HEK293 (cell line): ENCODE results near the gene KLF7.

ENCODE experiments used
- CTCF ChIP-seq: fragments of 450-650 bp; formaldehyde crosslinking; IDR thresholded peaks from 2 replicates; pipeline ENCODE4 v1.5.1; 2016; ENCODE audit warnings: missing biosample characterization, missing genetic modification characterization
- MEIS1 ChIP-seq: sonication (generic); formaldehyde crosslinking; IDR thresholded peaks from 2 replicates; pipeline ENCODE4 v1.8.1; 2022; ENCODE audit warnings: missing genetic modification reagents, mild to moderate bottlenecking, borderline replicate concordance
- MYNN ChIP-seq: fragments of 450-650 bp; formaldehyde crosslinking; IDR thresholded peaks from 2 replicates; pipeline ENCODE4 v1.5.1; 2016; ENCODE audit warnings: missing biosample characterization, missing genetic modification characterization, borderline replicate concordance
- PRDM10 ChIP-seq: fragments of 450-650 bp; formaldehyde crosslinking; IDR thresholded peaks from 2 replicates; pipeline ENCODE4 v1.5.1; 2016; ENCODE audit warnings: missing biosample characterization, missing genetic modification characterization
- TRIM28 ChIP-seq: IDR thresholded peaks from 2 replicates; pipeline ENCODE4 v1.6.1; 2011; ENCODE audit warnings: low read length, control low read depth, borderline replicate concordance
- ZBTB48 ChIP-seq: fragments of 450-650 bp; formaldehyde crosslinking; IDR thresholded peaks from 2 replicates; pipeline ENCODE4 v1.5.1; 2016; ENCODE audit warnings: missing biosample characterization, missing genetic modification characterization
- ZBTB8A ChIP-seq: fragments of 450-650 bp; formaldehyde crosslinking; IDR thresholded peaks from 2 replicates; pipeline ENCODE4 v1.5.1; 2016; ENCODE audit warnings: missing biosample characterization, missing genetic modification characterization
- ZNF10 ChIP-seq: fragments of 450-650 bp; formaldehyde crosslinking; IDR thresholded peaks from 2 replicates; pipeline ENCODE4 v1.5.1; 2017; ENCODE audit warnings: missing biosample characterization, missing genetic modification characterization
- ZNF26 ChIP-seq: fragments of 450-650 bp; formaldehyde crosslinking; IDR thresholded peaks from 2 replicates; pipeline ENCODE4 v1.5.1; 2016; ENCODE audit warnings: missing biosample characterization, missing genetic modification characterization
- ZNF404 ChIP-seq: fragments of 450-650 bp; formaldehyde crosslinking; IDR thresholded peaks from 2 replicates; pipeline ENCODE4 v1.5.1; 2017; ENCODE audit warnings: missing biosample characterization, missing genetic modification characterization
- ZNF600 ChIP-seq: fragments of 450-650 bp; formaldehyde crosslinking; IDR thresholded peaks from 2 replicates; pipeline ENCODE4 v1.5.1; 2016; ENCODE audit warnings: missing biosample characterization, missing genetic modification characterization
- ZNF639 ChIP-seq: fragments of 450-650 bp; formaldehyde crosslinking; IDR thresholded peaks from 2 replicates; pipeline ENCODE4 v1.5.1; 2016; ENCODE audit warnings: missing biosample characterization, missing genetic modification characterization
- ZNF704 ChIP-seq: fragments of 450-650 bp; formaldehyde crosslinking; IDR thresholded peaks from 2 replicates; pipeline ENCODE4 v1.5.1; 2016; ENCODE audit warnings: missing biosample characterization, missing genetic modification characterization
- ZNF76 ChIP-seq: fragments of 450-650 bp; formaldehyde crosslinking; IDR thresholded peaks from 2 replicates; pipeline ENCODE4; 2016; ENCODE audit warnings: low read depth, missing biosample characterization, missing genetic modification characterization, borderline replicate concordance

GRCh38 chr2:207032490-207032889, 133.3 kb downstream of the KLF7 start:
- TF ChIP-seq ZBTB8A (tag by site-specific recombination) (no peak), MYNN (tag by site-specific recombination) (no peak), CTCF (tag by site-specific recombination) (no peak), TRIM28 (no peak), PRDM10 (tag by site-specific recombination) (no peak), MEIS1 (CRISPR knock-in tag) (no peak), ZNF76 (tag by site-specific recombination) (no peak), ZNF26 (tag by site-specific recombination) (no peak), ZNF704 (tag by site-specific recombination) (no peak), ZBTB48 (tag by site-specific recombination) (no peak), ZNF10 (tag by site-specific recombination) (no peak), ZNF404 (tag by site-specific recombination) (no peak), ZNF600 (tag by site-specific recombination) (no peak), ZNF639 (no peak)
